ENCODE measurements around the gene RIOX2.
"Not testable (repeated sequence)": the region's sequence is repeated elsewhere in the genome, so short reads cannot be mapped to it uniquely, and the experiment has no call there.

Gene RIOX2

GRCh38 chr3:97931218-97931617 lies 41.0 kb downstream of the RIOX2 start:
- Histone ChIP-seq H3K36me3 (ENCODE audit: control insufficient read depth, low read depth, low read length) (no peaks in the 10 kb centered on the region), H3K27me3 (ENCODE audit: control insufficient read depth, insufficient read depth, low read length) (no peaks in the 10 kb centered on the region)

GRCh38 chr3:97930018-97930417 lies 42.2 kb downstream of the RIOX2 start:
- Histone ChIP-seq H3K27ac (ENCODE audit: low read length) (no peak overlapping the region), H3K36me3 (ENCODE audit: control insufficient read depth, low read depth, low read length) (no peaks in the 10 kb centered on the region), H3K9ac (ENCODE audit: low read length) (no peak overlapping the region), H3K9me3 (ENCODE audit: control insufficient read depth, low read depth, low read length) (no peaks in the 10 kb centered on the region), H3K4me1 (ENCODE audit: control insufficient read depth, low read depth, low read length) (no peaks in the 10 kb centered on the region), H3K27me3 (ENCODE audit: control insufficient read depth, insufficient read depth, low read length) (no peaks in the 10 kb centered on the region), H3K4me3 (ENCODE audit: low read length) (no peak overlapping the region)

More at GRCh38 chr3:97931218-97931617, 41.0 kb downstream of the RIOX2 start:
- Histone ChIP-seq H3K4me3 (ENCODE audit: low read length) (no peak overlapping the region), H3K9ac (ENCODE audit: low read length) (no peak overlapping the region), H3K9me3 (ENCODE audit: control insufficient read depth, low read depth, low read length) (no peaks in the 10 kb centered on the region), H3K27ac (ENCODE audit: low read length) (no peak overlapping the region), H3K4me1 (ENCODE audit: control insufficient read depth, low read depth, low read length) (no peaks in the 10 kb centered on the region)

GRCh38 chr3:97928986-97929385 lies 43.2 kb downstream of the RIOX2 start:
- no peaks in the 10 kb centered on the region for H3K36me3 ChIP-seq (ENCODE audit: control insufficient read depth, low read depth, low read length)
- H3K9me3 ChIP-seq (ENCODE audit: control insufficient read depth, low read depth, low read length): no peaks in the 10 kb centered on the region
- H3K27ac ChIP-seq (ENCODE audit: low read length): no peak overlapping the region
- no peak overlapping the region for H3K9ac ChIP-seq (ENCODE audit: low read length)
- H3K4me1 ChIP-seq (ENCODE audit: control insufficient read depth, low read depth, low read length): no peaks in the 10 kb centered on the region
- H3K27me3 ChIP-seq (ENCODE audit: control insufficient read depth, insufficient read depth, low read length): no peaks in the 10 kb centered on the region
- H3K4me3 ChIP-seq (ENCODE audit: low read length): no peak overlapping the region

- no peaks in the 10 kb centered on the region for H3K4me1 ChIP-seq (ENCODE audit: control insufficient read depth, low read depth, low read length)
- H3K4me3 ChIP-seq (ENCODE audit: low read length): no peak overlapping the region
- no peaks in the 10 kb centered on the region for H3K36me3 ChIP-seq (ENCODE audit: control insufficient read depth, low read depth, low read length)
- H3K9me3 ChIP-seq (ENCODE audit: control insufficient read depth, low read depth, low read length): no peaks in the 10 kb centered on the region
- no peak overlapping the region for H3K27ac ChIP-seq (ENCODE audit: low read length)
- H3K27me3 ChIP-seq (ENCODE audit: control insufficient read depth, insufficient read depth, low read length): no peaks in the 10 kb centered on the region
- H3K9ac ChIP-seq (ENCODE audit: low read length): no peak overlapping the region
Measured at GRCh38 chr3:97927704-97928103, 44.5 kb downstream of the RIOX2 start.

GRCh38 chr3:97917813-97918536 lies 54.3 kb downstream of the RIOX2 start:
- H3K27me3 ChIP-seq (ENCODE audit: control insufficient read depth, insufficient read depth, low read length): no peaks in the 10 kb centered on the region
- no peak overlapping the region for H3K27ac ChIP-seq (ENCODE audit: low read length)
- H3K36me3 ChIP-seq (ENCODE audit: control insufficient read depth, low read depth, low read length): no peaks in the 10 kb centered on the region
- H3K4me3 ChIP-seq (ENCODE audit: low read length): no peak overlapping the region
- no peaks in the 10 kb centered on the region for H3K4me1 ChIP-seq (ENCODE audit: control insufficient read depth, low read depth, low read length)
- H3K9me3 ChIP-seq (ENCODE audit: control insufficient read depth, low read depth, low read length): no peaks in the 10 kb centered on the region
- no peak overlapping the region for H3K9ac ChIP-seq (ENCODE audit: low read length)

GRCh38 chr3:97916576-97916975 lies 55.7 kb downstream of the RIOX2 start:
- Histone ChIP-seq H3K27me3 (ENCODE audit: control insufficient read depth, insufficient read depth, low read length) (no peaks in the 10 kb centered on the region), H3K36me3 (ENCODE audit: control insufficient read depth, low read depth, low read length) (no peaks in the 10 kb centered on the region), H3K9ac (ENCODE audit: low read length) (no peak overlapping the region), H3K4me1 (ENCODE audit: control insufficient read depth, low read depth, low read length) (no peaks in the 10 kb centered on the region), H3K27ac (ENCODE audit: low read length) (no peak overlapping the region), H3K4me3 (ENCODE audit: low read length) (no peak overlapping the region), H3K9me3 (ENCODE audit: control insufficient read depth, low read depth, low read length) (no peaks in the 10 kb centered on the region)

GRCh38 chr3:97914388-97914787 lies 57.8 kb downstream of the RIOX2 start:
- Histone ChIP-seq H3K4me1 (ENCODE audit: control insufficient read depth, low read depth, low read length) (peaks cover 3% of the 10 kb centered on the region), H3K4me3 (ENCODE audit: low read length) (no peak overlapping the region), H3K27ac (ENCODE audit: low read length) (no peak overlapping the region), H3K9me3 (ENCODE audit: control insufficient read depth, low read depth, low read length) (no peaks in the 10 kb centered on the region), H3K36me3 (ENCODE audit: control insufficient read depth, low read depth, low read length) (no peaks in the 10 kb centered on the region), H3K27me3 (ENCODE audit: control insufficient read depth, insufficient read depth, low read length) (no peaks in the 10 kb centered on the region), H3K9ac (ENCODE audit: low read length) (no peak overlapping the region)

- H3K9ac ChIP-seq (ENCODE audit: low read length): no peak overlapping the region
- no peaks in the 10 kb centered on the region for H3K36me3 ChIP-seq (ENCODE audit: control insufficient read depth, low read depth, low read length)
- H3K9me3 ChIP-seq (ENCODE audit: control insufficient read depth, low read depth, low read length): no peaks in the 10 kb centered on the region
- no peak overlapping the region for H3K4me3 ChIP-seq (ENCODE audit: low read length)
- no peak overlapping the region for H3K27ac ChIP-seq (ENCODE audit: low read length)
- H3K4me1 ChIP-seq (ENCODE audit: control insufficient read depth, low read depth, low read length): peaks cover 3% of the 10 kb centered on the region
- no peaks in the 10 kb centered on the region for H3K27me3 ChIP-seq (ENCODE audit: control insufficient read depth, insufficient read depth, low read length)
Measured at GRCh38 chr3:97911459-97911858, 60.8 kb downstream of the RIOX2 start.

GRCh38 chr3:97910931-97911351 lies 61.3 kb downstream of the RIOX2 start:
- Histone ChIP-seq H3K9me3 (ENCODE audit: control insufficient read depth, low read depth, low read length) (no peaks in the 10 kb centered on the region), H3K36me3 (ENCODE audit: control insufficient read depth, low read depth, low read length) (no peaks in the 10 kb centered on the region), H3K9ac (ENCODE audit: low read length) (no peak overlapping the region), H3K4me1 (ENCODE audit: control insufficient read depth, low read depth, low read length) (peaks cover 3% of the 10 kb centered on the region), H3K27ac (ENCODE audit: low read length) (no peak overlapping the region), H3K27me3 (ENCODE audit: control insufficient read depth, insufficient read depth, low read length) (no peaks in the 10 kb centered on the region), H3K4me3 (ENCODE audit: low read length) (peak overlapping the region; percentile 9)

GRCh38 chr3:97910236-97910831 lies 61.9 kb downstream of the RIOX2 start:
- not testable (repeated sequence) for H3K27me3 ChIP-seq (ENCODE audit: control insufficient read depth, insufficient read depth, low read length); H3K9ac ChIP-seq (ENCODE audit: low read length); H3K27ac ChIP-seq (ENCODE audit: low read length); H3K4me1 ChIP-seq (ENCODE audit: control insufficient read depth, low read depth, low read length); H3K36me3 ChIP-seq (ENCODE audit: control insufficient read depth, low read depth, low read length); H3K9me3 ChIP-seq (ENCODE audit: control insufficient read depth, low read depth, low read length)
- peak overlapping the region; percentile 9 for H3K4me3 ChIP-seq (ENCODE audit: low read length)

- H3K4me3 ChIP-seq (ENCODE audit: low read length); H3K27ac ChIP-seq (ENCODE audit: low read length); H3K9ac ChIP-seq (ENCODE audit: low read length): not testable (repeated sequence)
Measured at GRCh38 chr3:97909830-97910229, 62.4 kb downstream of the RIOX2 start.

More at GRCh38 chr3:97909830-97910229, 62.4 kb downstream of the RIOX2 start:
- not testable (repeated sequence) for H3K9me3 ChIP-seq (ENCODE audit: control insufficient read depth, low read depth, low read length); H3K36me3 ChIP-seq (ENCODE audit: control insufficient read depth, low read depth, low read length); H3K27me3 ChIP-seq (ENCODE audit: control insufficient read depth, insufficient read depth, low read length); H3K4me1 ChIP-seq (ENCODE audit: control insufficient read depth, low read depth, low read length)

Measured in iPS-18a (cell line).